ENCODE results near the gene ZNF557.
"Not testable (repeated sequence)": the region's sequence is repeated elsewhere in the genome, so short reads cannot be mapped to it uniquely, and the experiment has no call there.

ZNF557 gene

DNA sequence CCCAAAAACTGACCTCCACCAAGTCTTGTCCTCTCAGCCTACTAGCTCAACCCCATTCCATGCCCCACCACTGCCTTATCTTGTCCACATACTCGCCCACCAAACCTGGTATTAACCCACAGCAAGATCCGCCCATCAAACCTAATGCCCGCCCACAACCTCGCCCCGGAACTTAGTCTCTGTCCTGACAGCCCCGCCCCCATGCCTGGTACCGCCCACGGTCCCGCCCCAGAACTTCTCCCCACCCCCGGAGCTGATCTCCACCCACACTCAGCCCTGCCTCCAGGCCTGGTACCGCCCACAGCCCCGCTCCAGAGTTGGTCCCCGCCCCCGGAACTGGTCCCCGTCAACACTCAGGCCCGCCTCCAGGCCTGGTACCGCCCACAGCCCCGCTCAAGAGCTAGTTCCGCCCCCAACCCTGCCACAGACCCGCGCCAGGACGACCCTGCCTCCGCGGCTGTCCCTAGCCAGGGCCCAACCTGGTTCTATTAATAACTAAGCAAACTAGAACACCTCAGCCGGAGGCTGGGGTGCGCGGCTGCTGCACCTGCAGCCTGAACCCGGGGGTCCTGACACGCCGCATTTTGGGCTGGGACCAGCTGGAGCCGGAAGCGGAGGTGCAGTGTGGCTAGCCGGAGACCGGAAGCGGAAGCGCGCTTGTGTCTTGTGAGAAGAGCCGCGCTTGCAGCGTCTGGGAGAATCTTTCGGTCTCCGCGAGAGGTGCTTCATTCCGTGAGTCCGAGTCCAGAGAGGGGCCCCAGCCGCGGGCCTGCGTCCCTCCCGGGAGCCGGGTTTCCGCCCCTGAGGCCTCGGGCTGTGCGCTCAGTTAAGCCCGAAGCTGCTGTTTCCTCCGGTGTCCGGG is at the start of gene ZNF557:
Gene ZNF557, plus strand, starts transcription at position 662 of the 862 bp plus-strand sequence. CDS start 5,372 bp downstream, outside the sequence.
- Histone ChIP-seq H3K9ac (ENCODE audit: low read depth in 1 of 2, low read length in 2 of 2) (peak within 1 kb of the TSS; percentile 73 to 82), H3K27ac (ENCODE audit: low read depth, low read length) (peak within 1 kb of the TSS; percentile 85), H3K27me3 (ENCODE audit: control insufficient read depth in 1 of 2, insufficient read depth in 2 of 2, low read length in 2 of 2) (no peaks in the 10 kb centered on the region), H3K4me1 (ENCODE audit: control insufficient read depth in 1 of 2, insufficient read depth in 2 of 2, low read length in 2 of 2) (peaks cover 7 to 8% of the 10 kb centered on the region in 2 donors), H3K36me3 (ENCODE audit: control insufficient read depth in 1 of 2, insufficient read depth in 2 of 2, low read length in 2 of 2) (peaks cover 14 to 22% of the 10 kb centered on the region in 2 donors), H3K4me3 (ENCODE audit: low read depth in 1 of 2, low read length in 2 of 2) (peak within 1 kb of the TSS; percentile 90 to 100), H3K9me3 (ENCODE audit: control insufficient read depth in 1 of 2, low read length in 2 of 2) (no peaks in the 10 kb centered on the region)

DNA sequence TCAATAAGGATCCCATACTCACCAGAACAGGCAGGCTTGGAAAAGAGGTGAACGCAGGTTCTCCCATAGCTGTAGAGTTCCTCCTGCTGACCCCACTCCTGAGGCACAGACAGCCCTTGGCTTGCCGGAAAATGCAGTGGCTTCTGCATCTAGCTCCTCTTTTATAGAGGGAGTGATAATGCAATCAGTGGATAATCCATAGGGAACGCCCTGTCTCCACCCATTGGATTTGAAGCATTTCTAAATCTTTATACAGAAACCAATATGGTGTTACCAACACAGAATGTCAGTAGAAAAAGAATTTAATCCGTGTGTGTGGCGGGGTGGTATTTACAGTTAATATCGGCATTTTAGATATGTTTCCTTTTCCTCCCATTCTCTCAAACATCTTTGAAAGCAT is 48.2 kb upstream of the ZNF557 start, which contains the start of gene MBD3L2B:
Gene MBD3L2B, minus strand, starts transcription at position 101 of the 400 bp plus-strand sequence. Its CDS starts 34 bp downstream, at position 67.
- H3K9me3 ChIP-seq (ENCODE audit: control insufficient read depth in 1 of 2, low read length in 2 of 2); H3K27me3 ChIP-seq (ENCODE audit: control insufficient read depth in 1 of 2, insufficient read depth in 2 of 2, low read length in 2 of 2); H3K36me3 ChIP-seq (ENCODE audit: control insufficient read depth in 1 of 2, insufficient read depth in 2 of 2, low read length in 2 of 2); H3K27ac ChIP-seq (ENCODE audit: low read depth, low read length); H3K9ac ChIP-seq (ENCODE audit: low read depth in 1 of 2, low read length in 2 of 2); H3K4me3 ChIP-seq (ENCODE audit: low read depth in 1 of 2, low read length in 2 of 2); H3K4me1 ChIP-seq (ENCODE audit: control insufficient read depth in 1 of 2, insufficient read depth in 2 of 2, low read length in 2 of 2): not testable (repeated sequence)

GRCh38 chr19:7028790-7029189 is 40.7 kb upstream of the ZNF557 start:
- not testable (repeated sequence) for H3K27ac ChIP-seq (ENCODE audit: low read depth, low read length); H3K36me3 ChIP-seq (ENCODE audit: control insufficient read depth in 1 of 2, insufficient read depth in 2 of 2, low read length in 2 of 2); H3K9ac ChIP-seq (ENCODE audit: low read depth in 1 of 2, low read length in 2 of 2); H3K9me3 ChIP-seq (ENCODE audit: control insufficient read depth in 1 of 2, low read length in 2 of 2); H3K4me3 ChIP-seq (ENCODE audit: low read depth in 1 of 2, low read length in 2 of 2); H3K4me1 ChIP-seq (ENCODE audit: control insufficient read depth in 1 of 2, insufficient read depth in 2 of 2, low read length in 2 of 2); H3K27me3 ChIP-seq (ENCODE audit: control insufficient read depth in 1 of 2, insufficient read depth in 2 of 2, low read length in 2 of 2)

- not testable (repeated sequence) for H3K4me1 ChIP-seq (ENCODE audit: control insufficient read depth in 1 of 2, insufficient read depth in 2 of 2, low read length in 2 of 2); H3K27me3 ChIP-seq (ENCODE audit: control insufficient read depth in 1 of 2, insufficient read depth in 2 of 2, low read length in 2 of 2); H3K9me3 ChIP-seq (ENCODE audit: control insufficient read depth in 1 of 2, low read length in 2 of 2); H3K4me3 ChIP-seq (ENCODE audit: low read depth in 1 of 2, low read length in 2 of 2); H3K9ac ChIP-seq (ENCODE audit: low read depth in 1 of 2, low read length in 2 of 2); H3K36me3 ChIP-seq (ENCODE audit: control insufficient read depth in 1 of 2, insufficient read depth in 2 of 2, low read length in 2 of 2); H3K27ac ChIP-seq (ENCODE audit: low read depth, low read length)
These were observed 39.2 kb upstream of the ZNF557 start, which contains the start of gene MBD3L5 for GRCh38 chr19:7030278-7030677. Gene MBD3L5, plus strand, starts transcription at chr19:7030578. Its CDS starts 34 bp downstream, at chr19:7030612.

GRCh38 chr19:7040079-7040478 is 29.4 kb upstream of the ZNF557 start, which contains the start of gene MBD3L4:
Gene MBD3L4, minus strand, starts transcription at chr19:7040179. Its CDS starts 35 bp downstream, at chr19:7040144.
- H3K4me1 ChIP-seq (ENCODE audit: control insufficient read depth in 1 of 2, insufficient read depth in 2 of 2, low read length in 2 of 2); H3K27me3 ChIP-seq (ENCODE audit: control insufficient read depth in 1 of 2, insufficient read depth in 2 of 2, low read length in 2 of 2); H3K36me3 ChIP-seq (ENCODE audit: control insufficient read depth in 1 of 2, insufficient read depth in 2 of 2, low read length in 2 of 2); H3K27ac ChIP-seq (ENCODE audit: low read depth, low read length); H3K4me3 ChIP-seq (ENCODE audit: low read depth in 1 of 2, low read length in 2 of 2); H3K9ac ChIP-seq (ENCODE audit: low read depth in 1 of 2, low read length in 2 of 2); H3K9me3 ChIP-seq (ENCODE audit: control insufficient read depth in 1 of 2, low read length in 2 of 2): not testable (repeated sequence)

GRCh38 chr19:7041563-7041962 is 27.9 kb upstream of the ZNF557 start:
- not testable (repeated sequence) for H3K4me1 ChIP-seq (ENCODE audit: control insufficient read depth in 1 of 2, insufficient read depth in 2 of 2, low read length in 2 of 2); H3K36me3 ChIP-seq (ENCODE audit: control insufficient read depth in 1 of 2, insufficient read depth in 2 of 2, low read length in 2 of 2); H3K4me3 ChIP-seq (ENCODE audit: low read depth in 1 of 2, low read length in 2 of 2); H3K27me3 ChIP-seq (ENCODE audit: control insufficient read depth in 1 of 2, insufficient read depth in 2 of 2, low read length in 2 of 2); H3K27ac ChIP-seq (ENCODE audit: low read depth, low read length); H3K9me3 ChIP-seq (ENCODE audit: control insufficient read depth in 1 of 2, low read length in 2 of 2); H3K9ac ChIP-seq (ENCODE audit: low read depth in 1 of 2, low read length in 2 of 2)

DNA sequence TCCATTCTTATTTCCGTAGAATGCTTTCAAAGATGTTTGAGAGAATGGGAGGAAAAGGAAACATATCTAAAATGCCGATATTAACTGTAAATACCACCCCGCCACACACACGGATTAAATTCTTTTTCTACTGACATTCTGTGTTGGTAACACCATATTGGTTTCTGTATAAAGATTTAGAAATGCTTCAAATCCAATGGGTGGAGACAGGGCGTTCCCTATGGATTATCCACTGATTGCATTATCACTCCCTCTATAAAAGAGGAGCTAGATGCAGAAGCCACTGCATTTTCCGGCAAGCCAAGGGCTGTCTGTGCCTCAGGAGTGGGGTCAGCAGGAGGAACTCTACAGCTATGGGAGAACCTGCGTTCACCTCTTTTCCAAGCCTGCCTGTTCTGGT is 20.5 kb upstream of the ZNF557 start, which contains the start of gene MBD3L2:
Gene MBD3L2, plus strand, starts transcription at position 301 of the 400 bp plus-strand sequence. Its CDS starts 53 bp downstream, at position 354.
- not testable (repeated sequence) for H3K27ac ChIP-seq (ENCODE audit: low read depth, low read length); H3K27me3 ChIP-seq (ENCODE audit: control insufficient read depth in 1 of 2, insufficient read depth in 2 of 2, low read length in 2 of 2); H3K36me3 ChIP-seq (ENCODE audit: control insufficient read depth in 1 of 2, insufficient read depth in 2 of 2, low read length in 2 of 2); H3K4me1 ChIP-seq (ENCODE audit: control insufficient read depth in 1 of 2, insufficient read depth in 2 of 2, low read length in 2 of 2); H3K4me3 ChIP-seq (ENCODE audit: low read depth in 1 of 2, low read length in 2 of 2); H3K9ac ChIP-seq (ENCODE audit: low read depth in 1 of 2, low read length in 2 of 2); H3K9me3 ChIP-seq (ENCODE audit: control insufficient read depth in 1 of 2, low read length in 2 of 2)

GRCh38 chr19:7051421-7051820 is 18.1 kb upstream of the ZNF557 start:
- H3K36me3 ChIP-seq (ENCODE audit: control insufficient read depth in 1 of 2, insufficient read depth in 2 of 2, low read length in 2 of 2); H3K27me3 ChIP-seq (ENCODE audit: control insufficient read depth in 1 of 2, insufficient read depth in 2 of 2, low read length in 2 of 2); H3K9me3 ChIP-seq (ENCODE audit: control insufficient read depth in 1 of 2, low read length in 2 of 2); H3K27ac ChIP-seq (ENCODE audit: low read depth, low read length); H3K4me1 ChIP-seq (ENCODE audit: control insufficient read depth in 1 of 2, insufficient read depth in 2 of 2, low read length in 2 of 2); H3K4me3 ChIP-seq (ENCODE audit: low read depth in 1 of 2, low read length in 2 of 2); H3K9ac ChIP-seq (ENCODE audit: low read depth in 1 of 2, low read length in 2 of 2): not testable (repeated sequence)

DNA sequence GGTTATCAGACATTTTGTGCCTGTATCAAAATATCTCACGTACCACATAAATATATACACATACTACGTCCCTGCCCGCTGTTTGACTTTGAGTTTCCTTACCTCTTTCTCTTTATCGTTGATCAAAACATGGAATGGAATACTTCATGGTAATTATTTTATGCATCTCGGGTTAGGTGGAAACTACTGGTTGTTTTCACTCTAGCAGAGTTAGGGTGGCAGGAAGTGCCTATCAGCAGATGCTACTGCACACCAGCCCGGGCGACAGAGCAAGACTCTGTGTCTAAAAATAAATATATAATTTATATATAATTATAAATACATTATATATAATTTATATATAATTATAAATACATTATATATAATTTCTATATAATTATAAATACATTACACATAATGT is 16.6 kb upstream of the ZNF557 start:
- not testable (repeated sequence) for H3K4me1 ChIP-seq (ENCODE audit: control insufficient read depth in 1 of 2, insufficient read depth in 2 of 2, low read length in 2 of 2); H3K4me3 ChIP-seq (ENCODE audit: low read depth in 1 of 2, low read length in 2 of 2); H3K27ac ChIP-seq (ENCODE audit: low read depth, low read length); H3K9ac ChIP-seq (ENCODE audit: low read depth in 1 of 2, low read length in 2 of 2); H3K36me3 ChIP-seq (ENCODE audit: control insufficient read depth in 1 of 2, insufficient read depth in 2 of 2, low read length in 2 of 2); H3K9me3 ChIP-seq (ENCODE audit: control insufficient read depth in 1 of 2, low read length in 2 of 2); H3K27me3 ChIP-seq (ENCODE audit: control insufficient read depth in 1 of 2, insufficient read depth in 2 of 2, low read length in 2 of 2)

- H3K27ac ChIP-seq (ENCODE audit: low read depth, low read length); H3K36me3 ChIP-seq (ENCODE audit: control insufficient read depth in 1 of 2, insufficient read depth in 2 of 2, low read length in 2 of 2); H3K9me3 ChIP-seq (ENCODE audit: control insufficient read depth in 1 of 2, low read length in 2 of 2); H3K4me1 ChIP-seq (ENCODE audit: control insufficient read depth in 1 of 2, insufficient read depth in 2 of 2, low read length in 2 of 2); H3K27me3 ChIP-seq (ENCODE audit: control insufficient read depth in 1 of 2, insufficient read depth in 2 of 2, low read length in 2 of 2); H3K9ac ChIP-seq (ENCODE audit: low read depth in 1 of 2, low read length in 2 of 2); H3K4me3 ChIP-seq (ENCODE audit: low read depth in 1 of 2, low read length in 2 of 2): not testable (repeated sequence)
These were observed 14.7 kb upstream of the ZNF557 start for GRCh38 chr19:7054635-7055368.

All from duodenal mucosa (tissue), 2 donors.